ENCODE data around the gene SENP5. TPM values are rescaled to one million over a fixed set of nuclear protein-coding genes. Genes with fewer than 3 reads are reported as not detected.

SENP5 gene
- total and polyA plus RNA-seq, 2 of the 8 experiments (the other 6 are each of a cell fraction or from before 2014, with no cell fraction given): 6.7 to 27.3 TPM

GRCh38 chr3:196915375-196915774, 47.7 kb downstream of the SENP5 start:
- Histone ChIP-seq H2AK5ac (ENCODE audit: low read depth, low read length) (no peak overlapping the region), H4K91ac (replicated peaks; ENCODE audit: insufficient read length, low read length) (no peak overlapping the region), H3K27me3 (replicated peaks in 1 of 4; ENCODE audit: control insufficient read depth in 3 of 4, extremely low read depth in 1 of 4, insufficient read depth in 3 of 4, low read length in 3 of 4) (no peaks in the 10 kb centered on the region), H3K9me3 (ENCODE audit: insufficient read depth in 2 of 2, low read depth in 1 of 2, low read length in 1 of 2) (no peaks in the 10 kb centered on the region), H2BK12ac (ENCODE audit: low read depth, low read length) (no peak overlapping the region), H3K79me2 (ENCODE audit: control insufficient read depth in 1 of 2, insufficient read depth in 2 of 2, low read length in 2 of 2) (no peaks in the 10 kb centered on the region), H2AFZ (ENCODE audit: low read length) (no peak overlapping the region), H3K9ac (replicated peaks in 1 of 4; ENCODE audit: extremely low read depth in 1 of 4, low read depth in 3 of 4, low read length in 3 of 4) (no peak overlapping the region), H3K4me1 (replicated peaks in 1 of 4; ENCODE audit: control insufficient read depth in 3 of 4, insufficient read depth in 4 of 4, low read length in 3 of 4) (no peaks in the 10 kb centered on the region), H3K4me3 (ENCODE audit: extremely low read depth in 1 of 4, insufficient read depth in 2 of 4, low read depth in 3 of 4, low read length in 4 of 4) (no peak overlapping the region), H3K18ac (ENCODE audit: extremely low read depth, low read length) (no peak overlapping the region), H3K56ac (replicated peaks; ENCODE audit: insufficient read length, low read depth, low read length) (no peak overlapping the region), H3K14ac (ENCODE audit: insufficient read length) (no peak overlapping the region), H3K23ac (ENCODE audit: insufficient read length) (no peak overlapping the region), H3K36me3 (ENCODE audit: control insufficient read depth in 2 of 4, insufficient read depth in 4 of 4, low read length in 3 of 4) (peaks cover 0 to 2% (median 0%) of the 10 kb centered on the region in 4 experiments; a peak in 2 of 8 replicates), H2BK120ac (replicated peaks; ENCODE audit: low read depth, low read length) (no peak overlapping the region), H4K20me1 (replicated peaks in 1 of 2; ENCODE audit: control insufficient read depth in 1 of 2, insufficient read depth in 2 of 2, low read length in 2 of 2) (peaks cover 0 to 3% of the 10 kb centered on the region in 2 experiments), H3K79me1 (ENCODE audit: low read depth, low read length) (no peaks in the 10 kb centered on the region), H2BK15ac (ENCODE audit: low read length) (no peak overlapping the region), H4K5ac (ENCODE audit: insufficient read length, low read depth, low read length) (no peak overlapping the region), H3K23me2 (ENCODE audit: low read depth, low read length) (no peaks in the 10 kb centered on the region), H2BK20ac (ENCODE audit: low read length) (no peak overlapping the region), H3K4me2 (ENCODE audit: insufficient read depth in 1 of 2, low read depth in 2 of 2, low read length in 2 of 2) (no peak overlapping the region), H3K27ac (ENCODE audit: low read depth, low read length) (no peak overlapping the region), H3K4ac (replicated peaks; ENCODE audit: insufficient read length, low read depth, low read length) (no peak overlapping the region), H2BK5ac (ENCODE audit: low read depth, low read length) (no peak overlapping the region), H4K8ac (ENCODE audit: extremely low read depth, insufficient read depth, low read length) (no peak overlapping the region)
- DNase-seq (ENCODE audit: low read depth in 1 of 2, low spot score in 2 of 2): no peak
- ChIA-PET POLR2A (ENCODE audit: partially characterized antibody) (interaction anchor here (1.2 kb wide), 1 partner anchor 27 kb away, joined by 5 read pairs; the partner anchor contains the start of gene NCBP2), CTCF (ENCODE audit: partially characterized antibody) (interaction anchor here (1.0 to 1.4 kb wide), 3 partner anchors 13 to 80 kb away, joined by 3 read pairs; no protein-coding TSS in a partner anchor)
- TF ChIP-seq POLR2A (IDR thresholded peaks at IDR 0.05; ENCODE audit: control extremely low read depth in 1 of 2, low read depth in 2 of 2, low read length in 2 of 2) (no peak), BACH1 (IDR thresholded peaks at IDR 0.05; ENCODE audit: low read length) (no peak), ATF3 (IDR thresholded peaks at IDR 0.05; ENCODE audit: insufficient read depth, low read depth, low read length) (no peak), MAFK (IDR thresholded peaks at IDR 0.05; ENCODE audit: low read depth, low read length) (no peak), RBBP5 (IDR thresholded peaks at IDR 0.05; ENCODE audit: borderline replicate concordance, low read depth, low read length) (no peak), USF2 (IDR thresholded peaks at IDR 0.05; ENCODE audit: low read length) (no peak), SRF (IDR thresholded peaks at IDR 0.05; ENCODE audit: low read depth, low read length) (no peak), SAP30 (IDR thresholded peaks at IDR 0.05; ENCODE audit: insufficient read depth, insufficient replicate concordance, low read length) (no peak), EZH2 (IDR thresholded peaks at IDR 0.05; ENCODE audit: low read depth, low read length, severe bottlenecking) (no peak), CEBPB (IDR thresholded peaks at IDR 0.05; ENCODE audit: low read depth, low read length) (no peak), MAX (IDR thresholded peaks at IDR 0.05) (no peak), POU5F1 (IDR thresholded peaks at IDR 0.05; ENCODE audit: low read depth, low read length) (no peak), NANOG (IDR thresholded peaks at IDR 0.05; ENCODE audit: insufficient read depth, low read depth, low read length, poor library complexity, severe bottlenecking) (no peak)
- FAIRE-seq: no peak
- 85% methylated on average over 3 of the region's 3 CpGs; no CpG with 5 or more reads in 1 of the 2 experiments for WGBS, 2 experiments (ENCODE audit: extremely low coverage in 1 of 2, insufficient coverage in 1 of 2, insufficient read length in 1 of 2, insufficient replicate concordance in 2 of 2, low coverage in 1 of 2, low lambda C conversion rate in 2 of 2, missing lambda C conversion rate in 1 of 2)
